ENCODE measurements around the gene HSD17B13.

- TF ChIP-seq POLR2A (IDR thresholded peaks at IDR 0.05; ENCODE audit: low read depth, low read length) (no peak), TAF1 (IDR thresholded peaks at IDR 0.05; ENCODE audit: borderline replicate concordance, low read depth, low read length) (no peak)
Measured at GRCh38 chr4:87274327-87274726, 48.4 kb downstream of the HSD17B13 start.

All from GM12892 (cell line).